Measurements from ENCODE around the gene BPIFA2.
"Not testable (repeated sequence)": the region's sequence is repeated elsewhere in the genome, so short reads cannot be mapped to it uniquely, and the experiment has no call there.

The BPIFA2 gene

GRCh38 chr20:33160681-33161080 is 7.3 kb upstream of the BPIFA2 start:
- DNase-seq (ENCODE audit: low read depth in 3 of 3): no peak

- no peak for DNase-seq (ENCODE audit: low read depth in 3 of 3)
Measured at GRCh38 chr20:33162313-33162712, 5.6 kb upstream of the BPIFA2 start.

- DNase-seq (ENCODE audit: low read depth in 3 of 3): no peak
Measured at GRCh38 chr20:33162753-33163152, 5.2 kb upstream of the BPIFA2 start.

GRCh38 chr20:33163856-33164762 is 3.9 kb upstream of the BPIFA2 start:
- DNase-seq (ENCODE audit: low read depth in 3 of 3): no peak

- DNase-seq (ENCODE audit: low read depth in 3 of 3): no peak
Measured at GRCh38 chr20:33164763-33165095, 3.2 kb upstream of the BPIFA2 start.

GRCh38 chr20:33165416-33166055 is 2.4 kb upstream of the BPIFA2 start:
- no peak for DNase-seq (ENCODE audit: low read depth in 3 of 3)

- DNase-seq (ENCODE audit: low read depth in 3 of 3): no peak
Measured at GRCh38 chr20:33166533-33167113, 1.3 kb upstream of the BPIFA2 start.

- peak in 2 of 3 donors; percentile 6 to 11 for DNase-seq (ENCODE audit: low read depth in 3 of 3)
Measured at GRCh38 chr20:33169176-33169794, 1.3 kb downstream of the BPIFA2 start.

- DNase-seq (ENCODE audit: low read depth in 3 of 3): no peak
Measured at GRCh38 chr20:33172781-33173180, 4.8 kb downstream of the BPIFA2 start.

- DNase-seq (ENCODE audit: low read depth in 3 of 3): no peak
Measured at GRCh38 chr20:33175123-33175522, 7.2 kb downstream of the BPIFA2 start.

- no peak for DNase-seq (ENCODE audit: low read depth in 3 of 3)
Measured at GRCh38 chr20:33176101-33176500, 8.1 kb downstream of the BPIFA2 start.

GRCh38 chr20:33177866-33178265 is 9.9 kb downstream of the BPIFA2 start:
- no peak for DNase-seq (ENCODE audit: low read depth in 3 of 3)

GRCh38 chr20:33178726-33179125 is 10.8 kb downstream of the BPIFA2 start:
- DNase-seq (ENCODE audit: low read depth in 3 of 3): no peak

- no peak for DNase-seq (ENCODE audit: low read depth in 3 of 3)
Measured at GRCh38 chr20:33180169-33180568, 12.2 kb downstream of the BPIFA2 start.

- DNase-seq (ENCODE audit: low read depth in 3 of 3): no peak
Measured at GRCh38 chr20:33181482-33182093, 13.6 kb downstream of the BPIFA2 start.

- no peak for DNase-seq (ENCODE audit: low read depth in 3 of 3)
Measured at GRCh38 chr20:33183312-33183711, 15.4 kb downstream of the BPIFA2 start.

- not testable (repeated sequence) for DNase-seq (ENCODE audit: low read depth in 3 of 3)
Measured at GRCh38 chr20:33185031-33185590, 17.2 kb downstream of the BPIFA2 start.

GRCh38 chr20:33187491-33187890 is 19.5 kb downstream of the BPIFA2 start:
- no peak for DNase-seq (ENCODE audit: low read depth in 3 of 3)

GRCh38 chr20:33188421-33188820 is 20.5 kb downstream of the BPIFA2 start:
- DNase-seq (ENCODE audit: low read depth in 3 of 3): no peak

GRCh38 chr20:33191484-33191883 is 23.5 kb downstream of the BPIFA2 start:
- no peak for DNase-seq (ENCODE audit: low read depth in 3 of 3)

- no peak for DNase-seq (ENCODE audit: low read depth in 3 of 3)
Measured at GRCh38 chr20:33191955-33192354, 24.0 kb downstream of the BPIFA2 start.
